ENCODE data around the gene ICE2. TPM values are rescaled to one million over a fixed set of nuclear protein-coding genes. Genes with fewer than 3 reads are reported as not detected.

The ICE2 gene
- total RNA-seq, 1 experiment from 2014 or later = 42.3 TPM

GRCh38 chr15:60397772-60398445 lies 81.0 kb downstream of the ICE2 start, which contains the start of gene ANXA2:
Gene ANXA2 (minus strand): TSS chr15:60397986. CDS start chr15:60386075, 11,911 bp downstream.
- no peak for TF ChIP-seq CTCF (IDR thresholded peaks at IDR 0.05; ENCODE audit: insufficient read depth in 1 of 2, low read depth in 1 of 2, low read length in 1 of 2, severe bottlenecking in 1 of 2, unreplicated experiment in 1 of 2)
- Histone ChIP-seq H3K4me1 (peaks cover 59% of the 10 kb centered on the region), H3K27me3 (replicated peaks; ENCODE audit: control insufficient read depth, insufficient read depth, low read length) (no peaks in the 10 kb centered on the region), H3K4me3 (ENCODE audit: low read depth, low read length) (peak within 1 kb of the TSS; percentile 99), H3K36me3 (ENCODE audit: control insufficient read depth, insufficient read depth, low read length) (peaks cover 1% of the 10 kb centered on the region), H3K9me3 (no peaks in the 10 kb centered on the region)
- peak within 1 kb of the TSS; percentile 98 for H3K27ac Mint-ChIP-seq (ENCODE audit: unreplicated experiment)
- peak within 1 kb of the TSS; percentile 78 for H3K4me3 Mint-ChIP-seq (ENCODE audit: unreplicated experiment)
- peak; percentile 89 to 90 for DNase-seq
- peaks cover 62% of the 10 kb centered on the region for H3K4me1 Mint-ChIP-seq (ENCODE audit: low read depth, unreplicated experiment)
- no peaks in the 10 kb centered on the region for H3K27me3 Mint-ChIP-seq (ENCODE audit: insufficient read depth, unreplicated experiment)
- no peaks in the 10 kb centered on the region for H3K9me3 Mint-ChIP-seq (ENCODE audit: unreplicated experiment)
- ChIA-PET CTCF (interaction anchor here (0.5 kb wide), 1 partner anchor 35 kb away, joined by 3 read pairs; no protein-coding TSS in a partner anchor), POLR2A (interaction anchor here (0.5 to 1.0 kb wide), 5 partner anchors 8 to 1232 kb away, joined by 3 to 7 read pairs (median 4); no protein-coding TSS in a partner anchor)
- intact Hi-C loops (cut with micrococcal nuclease; ENCODE audit: unreplicated experiment) = loop anchor here (2.0 to 5.0 kb wide), 5 partner anchors 36 to 711 kb away; partner anchors contain the start of genes BNIP2 and ICE2
- H3K36me3 Mint-ChIP-seq (ENCODE audit: insufficient read depth, unreplicated experiment) = peaks cover 67% of the 10 kb centered on the region
- no TSS peak for BruUV-seq (replicated peaks)

DNA sequence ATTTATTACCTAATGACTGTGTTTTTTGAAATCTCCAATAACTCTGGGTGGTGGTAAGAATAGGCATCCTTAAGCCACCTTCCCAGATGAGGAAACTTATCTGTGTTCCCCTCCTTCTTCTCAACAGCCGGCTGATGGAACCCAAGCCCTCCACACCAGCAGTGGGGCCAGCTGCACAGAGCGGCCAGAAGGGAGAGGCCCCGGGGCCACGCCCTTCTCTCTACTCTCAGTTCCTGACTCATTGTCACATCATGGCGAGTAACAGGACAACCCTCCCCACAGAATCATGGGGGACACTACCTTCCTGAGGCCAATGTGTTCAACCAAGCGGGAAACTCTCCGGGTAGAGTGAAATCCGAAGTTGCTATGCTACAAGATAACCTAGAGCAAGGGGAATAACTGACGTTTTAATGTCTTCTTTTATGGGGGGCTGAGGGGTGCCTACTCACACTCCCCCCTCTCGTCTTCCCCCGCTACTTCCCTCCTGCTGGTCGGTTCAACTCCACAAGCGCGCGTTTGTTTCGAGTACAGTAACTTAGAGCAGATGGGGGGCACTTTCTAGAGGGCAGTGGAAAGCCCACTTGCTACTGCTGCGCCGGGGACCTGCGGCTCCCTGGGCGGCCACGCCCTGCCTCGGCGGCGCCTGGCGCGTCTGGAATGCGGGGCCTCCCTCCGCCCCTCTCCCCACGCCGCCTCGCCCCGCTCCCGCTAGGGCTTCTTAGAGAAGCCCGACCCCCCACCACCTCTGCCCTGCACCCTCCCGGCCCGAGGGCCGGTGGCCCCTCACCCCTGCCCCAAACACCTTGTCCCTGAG lies 81.8 kb downstream of the ICE2 start:
- intact Hi-C loops (cut with micrococcal nuclease; ENCODE audit: unreplicated experiment) = loop anchor here (5.0 kb wide), 4 partner anchors 35 to 710 kb away; partner anchors contain the start of gene BNIP2
- peaks cover 60% of the 10 kb centered on the region for H3K4me1 ChIP-seq
- H3K36me3 ChIP-seq (ENCODE audit: control insufficient read depth, insufficient read depth, low read length) = peaks cover 1% of the 10 kb centered on the region

More for the DNA sequence above, 81.8 kb downstream of the ICE2 start:
- Mint-ChIP-seq H3K27me3 (ENCODE audit: insufficient read depth, unreplicated experiment) (no peaks in the 10 kb centered on the region), H3K4me1 (ENCODE audit: low read depth, unreplicated experiment) (peaks cover 59% of the 10 kb centered on the region), H3K36me3 (ENCODE audit: insufficient read depth, unreplicated experiment) (peaks cover 75% of the 10 kb centered on the region), H3K27ac (ENCODE audit: unreplicated experiment) (peak overlapping the region; percentile 98), H3K4me3 (ENCODE audit: unreplicated experiment) (peak overlapping the region; percentile 78), H3K9me3 (ENCODE audit: unreplicated experiment) (no peaks in the 10 kb centered on the region)
- no peak for TF ChIP-seq CTCF (IDR thresholded peaks at IDR 0.05; ENCODE audit: insufficient read depth in 1 of 2, low read depth in 1 of 2, low read length in 1 of 2, severe bottlenecking in 1 of 2, unreplicated experiment in 1 of 2)
- peak; percentile 84 for DNase-seq
- Histone ChIP-seq H3K4me3 (ENCODE audit: low read depth, low read length) (peak overlapping the region; percentile 99), H3K27me3 (replicated peaks; ENCODE audit: control insufficient read depth, insufficient read depth, low read length) (no peaks in the 10 kb centered on the region), H3K9me3 (no peaks in the 10 kb centered on the region)
- CTCF ChIA-PET = interaction anchor here (0.6 kb wide), 1 partner anchor 183 kb away, joined by 3 read pairs; no protein-coding TSS in a partner anchor
- BruUV-seq (replicated peaks) = no TSS peak
- POLR2A ChIA-PET = interaction anchor here (0.7 to 1.2 kb wide), 4 partner anchors 8 to 60 kb away, joined by 3 to 8 read pairs (median 5); no protein-coding TSS in a partner anchor
